ENCODE data around the gene ILRUN. TPM values are rescaled to one million over a fixed set of nuclear protein-coding genes. Genes with fewer than 3 reads are reported as not detected.

The ILRUN gene
- total RNA-seq, 2 donors from 2014 or later = 48.5 to 57.6 TPM

GRCh38 chr6:34696189-34696738 lies 303 bp downstream of the ILRUN start:
- Histone ChIP-seq H3K27me3 (no peaks in the 10 kb centered on the region), H3K9me3 (no peaks in the 10 kb centered on the region), H3K27ac (peak overlapping the region; percentile 94), H3K36me3 (no peaks in the 10 kb centered on the region), H3K4me3 (peak overlapping the region; percentile 97), H3K9ac (ENCODE audit: low read depth in 2 of 2, low read length in 2 of 2) (peak overlapping the region; percentile 92 to 97), H3K4me1 (peaks cover 3% of the 10 kb centered on the region)
- no peak for TF ChIP-seq CTCF (IDR thresholded peaks at IDR 0.05)
- no peak for DNase-seq
- intact Hi-C loops (cut with DNase I) = no loop called here

GRCh38 chr6:34695729-34696188 lies 808 bp downstream of the ILRUN start:
- H3K9ac ChIP-seq (ENCODE audit: low read depth in 2 of 2, low read length in 2 of 2) = peak overlapping the region; percentile 92 to 97
- H3K9me3 ChIP-seq = no peaks in the 10 kb centered on the region
- intact Hi-C loops (cut with DNase I) = no loop called here
- H3K4me1 ChIP-seq = peaks cover 3% of the 10 kb centered on the region
- no peak for DNase-seq
- peak overlapping the region; percentile 97 for H3K4me3 ChIP-seq
- H3K27me3 ChIP-seq = no peaks in the 10 kb centered on the region
- no peak for TF ChIP-seq CTCF (IDR thresholded peaks at IDR 0.05)
- H3K36me3 ChIP-seq = no peaks in the 10 kb centered on the region
- H3K27ac ChIP-seq = peak overlapping the region; percentile 94

- no peak for DNase-seq
- H3K27me3 ChIP-seq = no peaks in the 10 kb centered on the region
- no peaks in the 10 kb centered on the region for H3K9me3 ChIP-seq
- peaks cover 3% of the 10 kb centered on the region for H3K4me1 ChIP-seq
- no peak for TF ChIP-seq CTCF (IDR thresholded peaks at IDR 0.05)
- H3K9ac ChIP-seq (ENCODE audit: low read depth in 2 of 2, low read length in 2 of 2) = no peak overlapping the region
- no peak overlapping the region for H3K27ac ChIP-seq
- H3K36me3 ChIP-seq = no peaks in the 10 kb centered on the region
- no peak overlapping the region for H3K4me3 ChIP-seq
- intact Hi-C loops (cut with DNase I) = no loop called here
Observed at GRCh38 chr6:34692280-34692679, 4.3 kb downstream of the ILRUN start.

- H3K4me1 ChIP-seq = no peaks in the 10 kb centered on the region
- H3K9me3 ChIP-seq = no peaks in the 10 kb centered on the region
- DNase-seq = no peak
- no peak overlapping the region for H3K4me3 ChIP-seq
- no peak overlapping the region for H3K9ac ChIP-seq (ENCODE audit: low read depth in 2 of 2, low read length in 2 of 2)
- TF ChIP-seq CTCF (IDR thresholded peaks at IDR 0.05) = no peak
- no peaks in the 10 kb centered on the region for H3K27me3 ChIP-seq
- no peaks in the 10 kb centered on the region for H3K36me3 ChIP-seq
- no peak overlapping the region for H3K27ac ChIP-seq
- intact Hi-C loops (cut with DNase I) = no loop called here
Observed at GRCh38 chr6:34689742-34690141, 6.8 kb downstream of the ILRUN start.

- no peak overlapping the region for H3K9ac ChIP-seq (ENCODE audit: low read depth in 2 of 2, low read length in 2 of 2)
- no peak overlapping the region for H3K4me3 ChIP-seq
- no peaks in the 10 kb centered on the region for H3K4me1 ChIP-seq
- no peaks in the 10 kb centered on the region for H3K9me3 ChIP-seq
- H3K27me3 ChIP-seq = no peaks in the 10 kb centered on the region
- no peaks in the 10 kb centered on the region for H3K36me3 ChIP-seq
- DNase-seq = no peak
- no peak for TF ChIP-seq CTCF (IDR thresholded peaks at IDR 0.05)
- no peak overlapping the region for H3K27ac ChIP-seq
- intact Hi-C loops (cut with DNase I) = no loop called here
Observed at GRCh38 chr6:34688956-34689355, 7.6 kb downstream of the ILRUN start.
